Measurements from ENCODE around the gene PRKD1. TPM values are rescaled to one million over a fixed set of nuclear protein-coding genes. Genes with fewer than 3 reads are reported as not detected.

PRKD1 gene
- total RNA-seq, 1 experiment from 2014 or later: 1.2 TPM

DNA sequence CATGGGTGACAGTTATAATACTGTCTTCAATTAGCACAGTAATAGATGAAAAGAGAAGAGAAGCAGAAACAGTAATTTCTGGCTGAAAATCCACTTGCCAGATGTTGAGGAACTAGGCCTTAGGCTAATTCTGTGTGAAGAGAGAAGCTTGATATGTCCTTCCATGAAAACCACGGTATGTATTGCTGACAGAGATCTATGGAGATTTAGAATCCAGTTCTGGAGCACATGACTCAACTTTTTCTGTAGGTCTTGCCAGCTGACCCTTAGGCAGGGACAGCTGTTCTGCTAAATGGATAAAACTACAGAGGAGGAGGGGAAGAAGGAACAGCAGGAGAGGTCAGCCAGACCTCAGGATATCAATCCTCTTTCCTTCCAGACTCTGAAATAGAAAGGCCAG lies 211.5 kb downstream of the PRKD1 start:
- H4K20me1 ChIP-seq (ENCODE audit: low read length): no peaks in the 10 kb centered on the region
- ATAC-seq: no peak
- no peak overlapping the region for H3K27ac ChIP-seq (ENCODE audit: low read length)
- TF ChIP-seq EZH2phosphoT487 (IDR thresholded peaks at IDR 0.05; ENCODE audit: borderline replicate concordance, low read length): no peak
- TF ChIP-seq, protein P1, sequence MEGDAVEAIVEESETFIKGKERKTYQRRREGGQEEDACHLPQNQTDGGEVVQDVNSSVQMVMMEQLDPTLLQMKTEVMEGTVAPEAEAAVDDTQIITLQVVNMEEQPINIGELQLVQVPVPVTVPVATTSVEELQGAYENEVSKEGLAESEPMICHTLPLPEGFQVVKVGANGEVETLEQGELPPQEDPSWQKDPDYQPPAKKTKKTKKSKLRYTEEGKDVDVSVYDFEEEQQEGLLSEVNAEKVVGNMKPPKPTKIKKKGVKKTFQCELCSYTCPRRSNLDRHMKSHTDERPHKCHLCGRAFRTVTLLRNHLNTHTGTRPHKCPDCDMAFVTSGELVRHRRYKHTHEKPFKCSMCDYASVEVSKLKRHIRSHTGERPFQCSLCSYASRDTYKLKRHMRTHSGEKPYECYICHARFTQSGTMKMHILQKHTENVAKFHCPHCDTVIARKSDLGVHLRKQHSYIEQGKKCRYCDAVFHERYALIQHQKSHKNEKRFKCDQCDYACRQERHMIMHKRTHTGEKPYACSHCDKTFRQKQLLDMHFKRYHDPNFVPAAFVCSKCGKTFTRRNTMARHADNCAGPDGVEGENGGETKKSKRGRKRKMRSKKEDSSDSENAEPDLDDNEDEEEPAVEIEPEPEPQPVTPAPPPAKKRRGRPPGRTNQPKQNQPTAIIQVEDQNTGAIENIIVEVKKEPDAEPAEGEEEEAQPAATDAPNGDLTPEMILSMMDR (conservative IDR thresholded peaks at IDR 0.05; ENCODE audit: low read depth, low read length): no peak
- TF ChIP-seq EZH2 (IDR thresholded peaks at IDR 0.05; ENCODE audit: low read length, unreplicated experiment): no peak
- no peak overlapping the region for H2AFZ ChIP-seq (ENCODE audit: low read length)
- H3K27me3 ChIP-seq (ENCODE audit: low read length): no peaks in the 10 kb centered on the region
- no peak overlapping the region for H3K9ac ChIP-seq (ENCODE audit: low read length)
- H3K4me1 ChIP-seq (ENCODE audit: insufficient read depth, low read length): no peaks in the 10 kb centered on the region
- ChIA-PET POLR2A (ENCODE audit: unreplicated experiment) (no interaction called here), CTCF (no interaction called here)
- BruUV-seq (replicated peaks): no TSS peak
- H3K79me2 ChIP-seq (ENCODE audit: low read length): no peaks in the 10 kb centered on the region
- H3K9me2 ChIP-seq (replicated peaks; ENCODE audit: low read length): no peaks in the 10 kb centered on the region
- no peak for DNase-seq
- H3K36me3 ChIP-seq (ENCODE audit: low read depth, low read length): no peaks in the 10 kb centered on the region
- H3K9me3 ChIP-seq (ENCODE audit: low read length): no peaks in the 10 kb centered on the region
- H3K4me2 ChIP-seq (ENCODE audit: low read length): no peak overlapping the region
- no peak overlapping the region for H3K4me3 ChIP-seq (ENCODE audit: low read length)
- intact Hi-C loops (cut with micrococcal nuclease): no loop called here
- no peaks in the 10 kb centered on the region for H3F3A ChIP-seq (ENCODE audit: low read length, unreplicated experiment)

DNA sequence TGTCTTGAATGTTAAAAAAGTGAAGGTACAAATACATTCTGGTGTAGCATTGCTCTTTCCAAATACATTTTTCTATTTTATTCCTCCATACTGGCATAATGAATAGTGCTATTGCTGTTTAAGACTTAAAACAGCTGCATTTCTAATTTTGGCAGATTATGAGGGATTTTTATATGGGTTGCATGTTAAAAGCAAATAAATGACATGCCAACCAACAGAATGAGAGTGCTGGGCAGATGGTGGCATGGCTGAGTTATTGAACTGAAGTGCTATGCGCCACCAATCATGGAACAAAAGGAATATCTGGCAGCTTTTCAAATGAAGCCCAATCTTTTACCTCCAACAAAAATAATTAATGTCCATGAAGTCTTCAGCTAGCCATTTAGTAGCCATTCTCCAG lies 215.0 kb downstream of the PRKD1 start:
- POLR2A ChIA-PET (ENCODE audit: unreplicated experiment): no interaction called here
- CTCF ChIA-PET: interaction anchor here (0.6 kb wide), 1 partner anchor 215 kb away, joined by 6 read pairs; no protein-coding TSS in a partner anchor
- no peaks in the 10 kb centered on the region for H3K27me3 ChIP-seq (ENCODE audit: low read length)
- H3K4me2 ChIP-seq (ENCODE audit: low read length): no peak overlapping the region
- ATAC-seq (no peak), DNase-seq (no peak)
- H3K9me2 ChIP-seq (replicated peaks; ENCODE audit: low read length): no peaks in the 10 kb centered on the region
- H3F3A ChIP-seq (ENCODE audit: low read length, unreplicated experiment): no peaks in the 10 kb centered on the region
- BruUV-seq (replicated peaks): no TSS peak
- no peak overlapping the region for H3K9ac ChIP-seq (ENCODE audit: low read length)
- no peaks in the 10 kb centered on the region for H4K20me1 ChIP-seq (ENCODE audit: low read length)
- H3K4me3 ChIP-seq (ENCODE audit: low read length): no peak overlapping the region
- TF ChIP-seq, protein P1 (conservative IDR thresholded peaks at IDR 0.05; ENCODE audit: low read depth, low read length): no peak
- no peak for TF ChIP-seq EZH2 (IDR thresholded peaks at IDR 0.05; ENCODE audit: low read length, unreplicated experiment)
- TF ChIP-seq EZH2phosphoT487 (IDR thresholded peaks at IDR 0.05; ENCODE audit: borderline replicate concordance, low read length): no peak
- H3K9me3 ChIP-seq (ENCODE audit: low read length): no peaks in the 10 kb centered on the region
- intact Hi-C loops (cut with micrococcal nuclease): no loop called here
- no peaks in the 10 kb centered on the region for H3K36me3 ChIP-seq (ENCODE audit: low read depth, low read length)
- H3K79me2 ChIP-seq (ENCODE audit: low read length): no peaks in the 10 kb centered on the region
- no peak overlapping the region for H2AFZ ChIP-seq (ENCODE audit: low read length)
- no peaks in the 10 kb centered on the region for H3K4me1 ChIP-seq (ENCODE audit: insufficient read depth, low read length)
- no peak overlapping the region for H3K27ac ChIP-seq (ENCODE audit: low read length)

DNA sequence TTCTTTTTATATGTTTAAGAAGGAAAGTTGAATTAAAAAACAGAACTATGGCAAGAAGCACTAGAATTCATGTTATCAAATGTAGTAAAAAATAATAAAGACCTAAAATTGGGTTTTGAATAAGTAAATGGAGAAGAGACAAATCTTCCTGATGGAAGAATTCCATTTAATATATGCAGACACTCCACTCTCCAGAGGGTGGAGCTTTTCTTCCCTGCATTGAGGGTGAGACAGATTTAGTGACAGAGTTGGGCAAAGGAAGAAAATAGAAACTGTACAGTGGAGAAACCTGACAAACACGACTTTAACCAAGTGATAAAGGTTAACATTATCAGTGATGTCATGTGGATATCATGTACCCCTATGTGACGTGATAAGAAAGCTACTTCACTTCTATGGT lies 217.6 kb downstream of the PRKD1 start:
- POLR2A ChIA-PET (ENCODE audit: unreplicated experiment): no interaction called here
- no peaks in the 10 kb centered on the region for H3K79me2 ChIP-seq (ENCODE audit: low read length)
- no peak overlapping the region for H3K9ac ChIP-seq (ENCODE audit: low read length)
- intact Hi-C loops (cut with micrococcal nuclease): no loop called here
- DNase-seq (peak; percentile 22), ATAC-seq (no peak)
- no peaks in the 10 kb centered on the region for H4K20me1 ChIP-seq (ENCODE audit: low read length)
- H3K27ac ChIP-seq (ENCODE audit: low read length): no peak overlapping the region
- BruUV-seq (replicated peaks): no TSS peak
- TF ChIP-seq EZH2 (IDR thresholded peaks at IDR 0.05; ENCODE audit: low read length, unreplicated experiment) (no peak), EZH2phosphoT487 (IDR thresholded peaks at IDR 0.05; ENCODE audit: borderline replicate concordance, low read length) (no peak)
- TF ChIP-seq, protein P1 (conservative IDR thresholded peaks at IDR 0.05; ENCODE audit: low read depth, low read length): peak; percentile 50
- no peaks in the 10 kb centered on the region for H3K27me3 ChIP-seq (ENCODE audit: low read length)
- no peaks in the 10 kb centered on the region for H3K9me3 ChIP-seq (ENCODE audit: low read length)
- H3K4me1 ChIP-seq (ENCODE audit: insufficient read depth, low read length): no peaks in the 10 kb centered on the region
- H2AFZ ChIP-seq (ENCODE audit: low read length): no peak overlapping the region
- H3K4me2 ChIP-seq (ENCODE audit: low read length): no peak overlapping the region
- CTCF ChIA-PET: no interaction called here
- H3K9me2 ChIP-seq (replicated peaks; ENCODE audit: low read length): no peaks in the 10 kb centered on the region
- no peaks in the 10 kb centered on the region for H3K36me3 ChIP-seq (ENCODE audit: low read depth, low read length)
- H3F3A ChIP-seq (ENCODE audit: low read length, unreplicated experiment): no peaks in the 10 kb centered on the region
- no peak overlapping the region for H3K4me3 ChIP-seq (ENCODE audit: low read length)
